H1 (cell line): Measurements from ENCODE around the gene FARSB. TPM values are rescaled to one million over a fixed set of nuclear protein-coding genes. Genes with fewer than 3 reads are reported as not detected.

Source experiments
- CTCF ChIA-PET: fragments of 300-600 bp; sonication (Branson Sonifier 250); formaldehyde crosslinking; loops from one replicate; lab custom pipeline; 2021; ENCODE audit not compliant: partially characterized antibody; lab: Charles Lee
- POLR2A ChIA-PET: fragments of 300-600 bp; sonication (Branson Sonifier 250); formaldehyde crosslinking; loops from one replicate; lab custom pipeline; 2021; ENCODE audit warnings: inconsistent platforms; ENCODE audit not compliant: partially characterized antibody; lab: Charles Lee
- DNase-seq, 2 experiments: peaks; one replicate each; pipeline versions ENCODE4 v3.0.0 to v3.0.0-alpha.2; 2010 to 2022; ENCODE audit warnings: low spot score in 2 of 2, low read depth in 1 of 2, mixed read lengths in 1 of 2
- FAIRE-seq: peaks from 2 replicates; lab custom pipeline; 2011; peaks lifted over from hg19 to GRCh38; lab: Jason Lieb, UNC
- H2AFZ ChIP-seq: 2 replicates; pipeline ENCODE4 v1.8.1; 2012; ENCODE audit warnings: low read length, inconsistent platforms
- H2AK5ac ChIP-seq: 2 replicates; pipeline ENCODE4 v1.6.1; 2013; ENCODE audit warnings: low read depth, low read length
- H2BK120ac ChIP-seq: replicated peaks from 2 replicates; pipeline ENCODE3; 2013; ENCODE audit warnings: low read depth, low read length, inconsistent platforms
- H2BK12ac ChIP-seq: 2 replicates; pipeline ENCODE4 v1.6.1; 2013; ENCODE audit warnings: low read depth, low read length
- H2BK15ac ChIP-seq: 2 replicates; pipeline ENCODE4 v1.6.1; 2013; ENCODE audit warnings: low read length
- H2BK20ac ChIP-seq: 2 replicates; pipeline ENCODE4 v1.6.1; 2013; ENCODE audit warnings: low read length
- H2BK5ac ChIP-seq: 2 replicates; pipeline ENCODE4 v1.6.1; 2013; ENCODE audit warnings: low read depth, low read length
- H3K14ac ChIP-seq: 2 replicates; pipeline ENCODE4 v1.6.1; 2013; ENCODE audit warnings: inconsistent platforms; ENCODE audit not compliant: insufficient read length
- H3K18ac ChIP-seq: 2 replicates; pipeline ENCODE4 v1.6.1; 2013; ENCODE audit warnings: low read length; ENCODE audit errors: extremely low read depth
- H3K23ac ChIP-seq: 2 replicates; pipeline ENCODE4 v1.6.1; 2013; ENCODE audit warnings: inconsistent platforms; ENCODE audit not compliant: insufficient read length
- H3K23me2 ChIP-seq: 2 replicates; pipeline ENCODE4 v1.6.1; 2013; ENCODE audit warnings: low read depth, low read length
- H3K27ac ChIP-seq: 2 replicates; pipeline ENCODE4 v1.6.1; 2011; ENCODE audit warnings: low read depth, low read length, inconsistent platforms
- H3K27me3 ChIP-seq, 4 experiments: replicated peaks in 1 of 4; 1 replicate in 1 of 4; 2 replicates in 3 of 4; pipeline versions ENCODE4 v1.6.1 to v1.8.1; 2011 to 2013; ENCODE audit warnings: low read length in 3 of 4, mild to moderate bottlenecking in 3 of 4, inconsistent platforms in 2 of 4, mixed read lengths in 2 of 4, moderate library complexity in 1 of 4; ENCODE audit not compliant: control insufficient read depth in 3 of 4, insufficient read depth in 3 of 4; ENCODE audit errors: extremely low read depth in 1 of 4
- H3K36me3 ChIP-seq, 4 experiments: 2 replicates each; pipeline versions ENCODE4 v1.6.1 to v1.8.1; 2011 to 2013; ENCODE audit warnings: mild to moderate bottlenecking in 4 of 4, low read length in 3 of 4, moderate library complexity in 2 of 4, control low read depth in 1 of 4, inconsistent platforms in 1 of 4; ENCODE audit not compliant: insufficient read depth in 4 of 4, control insufficient read depth in 2 of 4
- H3K4ac ChIP-seq: replicated peaks from 2 replicates; pipeline ENCODE3; 2013; ENCODE audit warnings: low read length, low read depth, mixed read lengths, inconsistent platforms; ENCODE audit not compliant: insufficient read length
- H3K4me1 ChIP-seq, 4 experiments: replicated peaks in 1 of 4; 1 replicate in 1 of 4; 2 replicates in 3 of 4; pipeline versions ENCODE4 v1.6.1 to v1.8.1; 2011 to 2013; ENCODE audit warnings: low read length in 3 of 4, inconsistent platforms in 2 of 4, mixed read lengths in 1 of 4; ENCODE audit not compliant: insufficient read depth in 4 of 4, control insufficient read depth in 3 of 4
- H3K4me2 ChIP-seq, 2 experiments: 2 replicates each; pipeline versions ENCODE4 v1.6.1 to v1.8.1; 2011 to 2013; ENCODE audit warnings: low read depth in 2 of 2, low read length in 2 of 2, control low read depth in 1 of 2, inconsistent platforms in 1 of 2, mild to moderate bottlenecking in 1 of 2; ENCODE audit not compliant: insufficient read depth in 1 of 2
- H3K4me3 ChIP-seq, 4 experiments: fragments of 200-600, 300-600 bp in 1 of 4; sonication (generic), shearing (Covaris generic), sonication (Bioruptor Twin) in 1 of 4; 2 replicates each; pipeline versions ENCODE4 v1.5.1 to v1.8.1; 2011 to 2016; ENCODE audit warnings: low read length in 4 of 4, low read depth in 3 of 4, control low read depth in 2 of 4, inconsistent platforms in 2 of 4, mild to moderate bottlenecking in 2 of 4, mixed read lengths in 1 of 4, moderate library complexity in 1 of 4; ENCODE audit not compliant: insufficient read depth in 2 of 4; ENCODE audit errors: extremely low read depth in 1 of 4
- H3K56ac ChIP-seq: replicated peaks from 2 replicates; pipeline ENCODE3; 2013; ENCODE audit warnings: low read depth, mild to moderate bottlenecking, mixed read lengths, low read length, inconsistent platforms; ENCODE audit not compliant: insufficient read length
- H3K79me1 ChIP-seq: 2 replicates; pipeline ENCODE4 v1.6.1; 2013; ENCODE audit warnings: low read depth, low read length, control low read depth
- H3K79me2 ChIP-seq, 2 experiments: 2 replicates each; pipeline versions ENCODE4 v1.6.1 to v1.8.1; 2012 to 2013; ENCODE audit warnings: low read length in 2 of 2, mild to moderate bottlenecking in 2 of 2, inconsistent platforms in 1 of 2; ENCODE audit not compliant: insufficient read depth in 2 of 2, control insufficient read depth in 1 of 2
- H3K9ac ChIP-seq, 4 experiments: replicated peaks in 1 of 4; 1 replicate in 1 of 4; 2 replicates in 3 of 4; pipeline versions ENCODE4 v1.6.1 to v1.8.1; 2011 to 2013; ENCODE audit warnings: low read depth in 3 of 4, low read length in 3 of 4, control low read depth in 2 of 4, mild to moderate bottlenecking in 2 of 4, moderate library complexity in 2 of 4, inconsistent platforms in 1 of 4; ENCODE audit errors: extremely low read depth in 1 of 4
- H3K9me3 ChIP-seq, 2 experiments: 2 replicates each; pipeline versions ENCODE4 v1.6.1 to v1.8.1; 2012 to 2013; ENCODE audit warnings: mild to moderate bottlenecking in 2 of 2, moderate library complexity in 2 of 2, control low read depth in 1 of 2, inconsistent platforms in 1 of 2, low read depth in 1 of 2, low read length in 1 of 2, mixed read lengths in 1 of 2; ENCODE audit not compliant: insufficient read depth in 2 of 2
- H4K20me1 ChIP-seq, 2 experiments: replicated peaks in 1 of 2; 2 replicates each; pipeline versions ENCODE3 to v1.8.1; 2011 to 2013; ENCODE audit warnings: inconsistent platforms in 2 of 2, low read length in 2 of 2, mild to moderate bottlenecking in 1 of 2; ENCODE audit not compliant: insufficient read depth in 2 of 2, control insufficient read depth in 1 of 2
- H4K5ac ChIP-seq: 2 replicates; pipeline ENCODE4 v1.6.1; 2013; ENCODE audit warnings: low read length, low read depth, mixed read lengths, inconsistent platforms; ENCODE audit not compliant: insufficient read length
- H4K8ac ChIP-seq: 2 replicates; pipeline ENCODE4 v1.8.0; 2013; ENCODE audit warnings: mild to moderate bottlenecking, moderate library complexity, low read length, inconsistent platforms; ENCODE audit not compliant: insufficient read depth; ENCODE audit errors: extremely low read depth
- H4K91ac ChIP-seq: replicated peaks from 2 replicates; pipeline ENCODE3; 2013; ENCODE audit warnings: low read length, mixed read lengths, inconsistent platforms; ENCODE audit not compliant: insufficient read length
- ATF2 ChIP-seq: IDR thresholded peaks from 2 replicates; pipeline ENCODE4 v1.6.1; 2012; ENCODE audit warnings: low read length, inconsistent platforms
- ATF3 ChIP-seq: IDR thresholded peaks from 2 replicates; pipeline ENCODE4 v1.6.1; 2011; ENCODE audit warnings: low read depth, mild to moderate bottlenecking, low read length; ENCODE audit not compliant: insufficient read depth
- EGR1 ChIP-seq: IDR thresholded peaks from 2 replicates; pipeline ENCODE4 v1.6.1; 2011; ENCODE audit warnings: low read depth, low read length, borderline replicate concordance
- EP300 ChIP-seq, 2 experiments: IDR thresholded peaks; 1 replicate in 1 of 2; 2 replicates in 1 of 2; pipeline ENCODE4 v1.6.1; 2011 to 2012; ENCODE audit warnings: low read depth in 2 of 2, low read length in 2 of 2, mild to moderate bottlenecking in 2 of 2, borderline replicate concordance in 1 of 2, inconsistent platforms in 1 of 2, moderate library complexity in 1 of 2
- HDAC6 ChIP-seq: IDR thresholded peaks from one replicate; pipeline ENCODE4 v1.7.1; 2012; ENCODE audit warnings: low read depth, mild to moderate bottlenecking, inconsistent platforms, low read length, moderate library complexity
- PHF8 ChIP-seq: fragments of 200-600 bp; sonication (generic); conservative IDR thresholded peaks from 2 replicates; pipeline ENCODE4 v1.7.1; 2012; ENCODE audit warnings: low read depth, mild to moderate bottlenecking, inconsistent platforms, low read length, moderate library complexity
- POU5F1 ChIP-seq: IDR thresholded peaks from 2 replicates; pipeline ENCODE4 v1.6.1; 2011; ENCODE audit warnings: low read depth, mild to moderate bottlenecking, low read length, moderate library complexity
- RNF2 ChIP-seq: fragments of 200-900, 300-1000 bp; sonication (generic); IDR thresholded peaks from 2 replicates; pipeline ENCODE4 v1.7.1; 2016; ENCODE audit warnings: borderline replicate concordance, low read depth, mild to moderate bottlenecking, antibody characterized with exemption, low read length; ENCODE audit not compliant: poor library complexity, severe bottlenecking; ENCODE audit errors: missing control alignments
- SP4 ChIP-seq: IDR thresholded peaks from 2 replicates; pipeline ENCODE4 v1.6.1; 2012; ENCODE audit warnings: low read length, inconsistent platforms
- TBP ChIP-seq: IDR thresholded peaks from 2 replicates; pipeline ENCODE4 v1.6.1; 2011; ENCODE audit warnings: low read depth, low read length, improper control_type of control experiment
- WGBS, 2 experiments: shearing (Covaris generic) in 1 of 2; methylation state at CpG; one replicate each; pipeline versions ENCODE4 v1.1.6 to v1.1.7; 2013 to 2015; ENCODE audit warnings: low lambda C conversion rate in 2 of 2, mixed read lengths in 2 of 2, inconsistent platforms in 1 of 2, low coverage in 1 of 2, missing lambda C conversion rate in 1 of 2; ENCODE audit not compliant: insufficient replicate concordance in 2 of 2, insufficient coverage in 1 of 2, insufficient read length in 1 of 2; ENCODE audit errors: extremely low coverage in 1 of 2, missing lambda C conversion rate in 1 of 2; 5-methylcytosine and 5-hydroxymethylcytosine counted together
- polyA plus RNA-seq, 7 experiments: library from polyadenylated mRNA; depleted of rRNA in 3 of 7; stranded (reverse) in 5 of 7; unstranded in 2 of 7; fragments of >200 nt in 5 of 7; fragments of 200-250 nt in 2 of 7; gene quantifications; 1 replicate in 5 of 7; 2 replicates in 1 of 7; 4 replicates in 1 of 7; pipeline versions ENCODE4 v1.2.1 to v1.2.3, GENCODE V29; 2011 to 2013; ENCODE audit warnings: missing spikeins in 2 of 7, mixed read lengths in 2 of 7
- total RNA-seq: library from RNA; stranded (reverse); fragmentation: NEBNext Ultra II Directional; extraction: Animal tissue kit (Norgen Biotek cat#: 25700); gene quantifications from 2 replicates; pipeline ENCODE4 v1.2.1, GENCODE V29; 2021

FARSB gene
- total and polyA plus RNA-seq, 2 of the 8 experiments (the other 6 are each of a cell fraction or from before 2014, with no cell fraction given), result 21.0 to 37.9 TPM

DNA sequence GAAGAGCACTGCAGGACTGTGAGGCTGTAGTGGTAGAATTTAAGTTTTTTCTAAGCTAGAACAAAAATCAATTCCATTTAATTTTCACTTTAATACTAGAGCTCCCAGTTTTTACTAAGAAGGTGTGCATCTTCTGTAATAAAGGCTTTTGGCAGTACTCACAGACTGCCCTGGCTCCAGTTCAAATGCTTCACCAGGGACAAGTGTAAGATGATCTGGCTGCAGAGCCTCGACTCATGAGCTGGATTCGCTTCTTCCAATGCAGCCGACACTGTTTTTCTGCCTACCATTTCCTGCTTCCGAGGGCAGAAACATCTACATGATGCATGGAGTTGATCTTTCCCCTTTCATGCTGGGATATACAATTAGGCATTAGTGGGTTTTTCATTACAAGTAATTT is 87.0 kb downstream of the FARSB start:
- WGBS, 2 experiments, result 92% methylated on average over 4 of the region's 4 CpGs; no CpG with 5 or more reads in 1 of the 2 experiments
- POLR2A ChIA-PET, result interaction anchor here (0.9 kb wide), 1 partner anchor 31 kb away, joined by 4 read pairs; no protein-coding TSS in a partner anchor
- DNase-seq, result no peak
- TF ChIP-seq ATF2 (no peak), ATF3 (no peak), SP4 (no peak), HDAC6 (no peak), EP300 (IDR thresholded peaks at IDR 0.05; ENCODE audit: borderline replicate concordance in 1 of 2, low read depth in 2 of 2, low read length in 2 of 2) (no peak), TBP (no peak), POU5F1 (no peak), PHF8 (no peak), RNF2 (no peak), EGR1 (no peak)

More for the DNA sequence above, 87.0 kb downstream of the FARSB start:
- Histone ChIP-seq H2BK120ac (no peak overlapping the region), H3K79me1 (no peaks in the 10 kb centered on the region), H2BK12ac (no peak overlapping the region), H3K18ac (no peak overlapping the region), H3K9me3 (no peaks in the 10 kb centered on the region), H3K23ac (no peak overlapping the region), H3K56ac (no peak overlapping the region), H2BK5ac (no peak overlapping the region), H4K8ac (no peak overlapping the region), H3K4me3 (no peak overlapping the region), H3K14ac (no peak overlapping the region), H3K4me2 (no peak overlapping the region), H4K20me1 (no peaks in the 10 kb centered on the region), H3K27me3 (peaks cover 0 to 1% (median 0%) of the 10 kb centered on the region in 4 experiments; a peak in 1 of 7 replicates), H2BK15ac (no peak overlapping the region), H3K9ac (no peak overlapping the region), H3K36me3 (peaks cover 0 to 14% (median 8%) of the 10 kb centered on the region in 4 experiments; a peak in 5 of 8 replicates), H3K4me1 (no peaks in the 10 kb centered on the region), H4K5ac (no peak overlapping the region), H2BK20ac (no peak overlapping the region), H4K91ac (no peak overlapping the region), H2AK5ac (no peak overlapping the region), H3K79me2 (no peaks in the 10 kb centered on the region), H3K27ac (no peak overlapping the region), H3K23me2 (no peaks in the 10 kb centered on the region), H3K4ac (no peak overlapping the region), H2AFZ (no peak overlapping the region)
- no peak for FAIRE-seq
- CTCF ChIA-PET, result interaction anchor here (0.8 to 1.1 kb wide), 2 partner anchors 251 to 516 kb away, joined by 4 read pairs; no protein-coding TSS in a partner anchor
